Measurements from ENCODE around the gene DNM3. TPM values are rescaled to one million over a fixed set of nuclear protein-coding genes. Genes with fewer than 3 reads are reported as not detected.

Gene DNM3
- total and polyA plus RNA-seq, 9 of the 15 experiments (the other 6 are each of a cell fraction or from before 2014, with no cell fraction given), result 0.08 to 0.36 (median 0.22) TPM; not detected in 1

DNA sequence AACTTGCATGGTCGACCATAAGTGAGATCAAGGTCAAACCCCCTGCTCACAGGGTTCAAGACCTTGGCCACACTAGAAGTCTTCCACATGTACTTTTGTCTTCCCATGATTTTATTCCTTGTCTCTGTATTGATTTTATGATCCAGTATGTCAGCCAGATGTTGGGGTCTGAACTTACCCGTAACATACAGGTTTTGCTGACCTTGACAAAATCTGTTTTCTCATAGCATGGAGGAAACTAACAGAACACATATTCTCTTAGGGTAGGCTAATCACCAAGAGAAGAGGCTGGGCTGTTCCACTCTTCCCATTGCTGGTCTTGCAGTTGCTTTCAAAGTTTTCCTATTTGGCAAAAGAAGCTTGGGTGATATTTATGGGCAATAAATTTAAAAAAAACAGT lies 284.0 kb downstream of the DNM3 start:
- 3% methylated on average over 2 of the region's 2 CpGs for WGBS (ENCODE audit: insufficient coverage, low coverage, missing lambda C conversion rate)
- Histone ChIP-seq H3K9ac (ENCODE audit: insufficient read depth in 1 of 2, low read depth in 2 of 2, low read length in 2 of 2) (no peak overlapping the region), H3K9me1 (ENCODE audit: control insufficient read depth, insufficient read depth, low read length) (no peaks in the 10 kb centered on the region), H3K36me3 (ENCODE audit: control insufficient read depth, insufficient read depth, low read length) (no peaks in the 10 kb centered on the region), H4K20me1 (replicated peaks; ENCODE audit: control insufficient read depth, insufficient read depth, low read length) (no peaks in the 10 kb centered on the region), H3K9me3 (replicated peaks; ENCODE audit: control insufficient read depth, insufficient read depth, low read depth, low read length) (no peaks in the 10 kb centered on the region), H3K79me2 (ENCODE audit: control insufficient read depth, insufficient read depth, low read length) (no peaks in the 10 kb centered on the region), H3K27ac (ENCODE audit: extremely low read depth, low read depth, low read length) (no peak overlapping the region), H3K4me2 (ENCODE audit: insufficient read depth, low read length) (no peak overlapping the region), H2AFZ (ENCODE audit: low read depth, low read length) (no peak overlapping the region), H3K4me1 (replicated peaks in 1 of 2; ENCODE audit: control insufficient read depth in 2 of 2, insufficient read depth in 2 of 2, low read length in 2 of 2) (no peaks in the 10 kb centered on the region), H3K4me3 (no peak overlapping the region), H3K27me3 (ENCODE audit: control insufficient read depth in 2 of 2, insufficient read depth in 2 of 2, low read length in 2 of 2) (no peaks in the 10 kb centered on the region)
- no peak for FAIRE-seq
- POLR2A ChIA-PET, result interaction anchor here (1.4 kb wide), 1 partner anchor 17 kb away, joined by 3 read pairs; no protein-coding TSS in a partner anchor
- CTCF ChIA-PET (ENCODE audit: low intra/inter-chr PET ratio), result no interaction called here
- TF ChIP-seq ZNF830 (CRISPR knock-in tag; IDR thresholded peaks at IDR 0.05) (no peak), ZNF239 (CRISPR knock-in tag; IDR thresholded peaks at IDR 0.05) (no peak), MAFK (IDR thresholded peaks at IDR 0.05; ENCODE audit: low read length) (peak; percentile 74), NCOA2 (IDR thresholded peaks at IDR 0.05; ENCODE audit: partially characterized antibody in 2 of 2) (no peak), ZNF316 (IDR thresholded peaks at IDR 0.05) (peak; percentile 71), MAFF (IDR thresholded peaks at IDR 0.05; ENCODE audit: low read length) (peak; percentile 65), C11orf30 (IDR thresholded peaks at IDR 0.05; ENCODE audit: low read depth) (peak; percentile 33; the same call in 1 of the 2 replicates), NCOA1 (IDR thresholded peaks at IDR 0.05; ENCODE audit: low read depth) (no peak), MAFG (tag; conservative IDR thresholded peaks at IDR 0.05) (peak; percentile 54; the same call in 1 of the 2 replicates), CBX5 (IDR thresholded peaks at IDR 0.05; ENCODE audit: borderline replicate concordance, low read depth) (no peak)
- intact Hi-C loops (cut with micrococcal nuclease), result no loop called here
- DNase-seq (ENCODE audit: extremely low read depth in 1 of 4, low spot score in 3 of 4), result no peak
- no TSS peak for BruUV-seq (replicated peaks)
- no peak for ATAC-seq
- in situ Hi-C loops (cut with MboI), result no loop called here
